Activated T-cell treated with anti-CD3 and anti-CD28 coated beads, Interleukin-2, amount 50 U/mL, for 72 hours (primary cell): Measurements from ENCODE around the gene PITPNM1. TPM values are rescaled to one million over a fixed set of nuclear protein-coding genes. Genes with fewer than 3 reads are reported as not detected.

ENCODE experiments used
- ATAC-seq, 2 donors: fragments of 150-1000 bp; cut with Tn5 transposase; replicated peaks in 1 of 2; 2 replicates each; pipeline ENCODE4 v1.10.0; 2021; ENCODE audit warnings: moderate library complexity in 2 of 2, mild to moderate bottlenecking in 1 of 2
- DNase-seq, 2 donors: peaks; one replicate each; pipeline ENCODE4 v3.0.0; 2021 to 2022; ENCODE audit warnings: mixed read lengths in 1 of 2
- H3K27ac Mint-ChIP-seq: one replicate; pipeline ENCODE4 v1.8.0; 2022; ENCODE audit warnings: mild to moderate bottlenecking, moderate library complexity, mixed read lengths
- H3K27me3 Mint-ChIP-seq: one replicate; pipeline ENCODE4 v1.8.0; 2022; ENCODE audit warnings: low read depth, mixed read lengths
- H3K36me3 Mint-ChIP-seq, 2 donors: one replicate each; pipeline ENCODE4 v1.8.0; 2022; ENCODE audit warnings: mixed read lengths in 2 of 2, mild to moderate bottlenecking in 1 of 2; ENCODE audit not compliant: insufficient read depth in 2 of 2
- H3K4me1 Mint-ChIP-seq: one replicate; pipeline ENCODE4 v1.8.0; 2022; ENCODE audit warnings: low read depth, mixed read lengths
- H3K4me3 Mint-ChIP-seq, 2 donors: one replicate each; pipeline ENCODE4 v1.8.0; 2022; ENCODE audit warnings: mild to moderate bottlenecking in 2 of 2, mixed read lengths in 2 of 2, moderate library complexity in 2 of 2
- H3K9me3 Mint-ChIP-seq, 2 donors: one replicate each; pipeline ENCODE4 v1.8.0; 2022; ENCODE audit warnings: mixed read lengths in 2 of 2
- total RNA-seq, 2 donors: library from RNA; stranded (reverse); gene quantifications; one replicate each; pipeline ENCODE4 v1.2.3, GENCODE V29; 2022

Gene PITPNM1
- total RNA-seq, 2 donors from 2014 or later: 94.3 to 118 TPM

GRCh38 chr11:67505605-67506396, 638 bp upstream of the PITPNM1 start:
- Mint-ChIP-seq H3K36me3 (peaks cover 6 to 9% of the 10 kb centered on the region in 2 donors), H3K9me3 (no peaks in the 10 kb centered on the region), H3K4me1 (peaks cover 45% of the 10 kb centered on the region), H3K27ac (peak overlapping the region; percentile 95), H3K27me3 (peaks cover 3% of the 10 kb centered on the region), H3K4me3 (peak overlapping the region; percentile 91 to 99)
- DNase-seq: peak; percentile 95 to 96
- peak; percentile 60 to 65 for ATAC-seq

- H3K4me1 Mint-ChIP-seq: peaks cover 48% of the 10 kb centered on the region
- no peaks in the 10 kb centered on the region for H3K27me3 Mint-ChIP-seq
- H3K9me3 Mint-ChIP-seq: peaks cover 0 to 2% of the 10 kb centered on the region in 2 donors
- peaks cover 12 to 13% of the 10 kb centered on the region in 2 donors for H3K36me3 Mint-ChIP-seq
- peak overlapping the region; percentile 76 for H3K27ac Mint-ChIP-seq
- H3K4me3 Mint-ChIP-seq: peak overlapping the region; percentile 91 to 99
- DNase-seq (peak; percentile 39 to 59), ATAC-seq (no peak)
Observed at GRCh38 chr11:67504005-67504949, 886 bp downstream of the PITPNM1 start.

- ATAC-seq (no peak), DNase-seq (no peak)
- Mint-ChIP-seq H3K4me3 (peak overlapping the region; percentile 57 to 80), H3K36me3 (peaks cover 12 to 13% of the 10 kb centered on the region in 2 donors), H3K27me3 (no peaks in the 10 kb centered on the region), H3K4me1 (peaks cover 41% of the 10 kb centered on the region), H3K9me3 (peaks cover 0 to 2% of the 10 kb centered on the region in 2 donors), H3K27ac (peak overlapping the region; percentile 20)
Observed at GRCh38 chr11:67503119-67504004, 1.8 kb downstream of the PITPNM1 start.

GRCh38 chr11:67502328-67502979, 2.7 kb downstream of the PITPNM1 start:
- ATAC-seq (no peak), DNase-seq (no peak)
- Mint-ChIP-seq H3K27me3 (no peaks in the 10 kb centered on the region), H3K27ac (peak overlapping the region; percentile 20), H3K4me1 (peaks cover 39% of the 10 kb centered on the region), H3K4me3 (peak overlapping the region; percentile 57 to 80), H3K9me3 (peaks cover 0 to 2% of the 10 kb centered on the region in 2 donors), H3K36me3 (peaks cover 13 to 14% of the 10 kb centered on the region in 2 donors)

- ATAC-seq (no peak), DNase-seq (no peak)
- peaks cover 33% of the 10 kb centered on the region for H3K4me1 Mint-ChIP-seq
- no peak overlapping the region for H3K4me3 Mint-ChIP-seq
- H3K36me3 Mint-ChIP-seq: peaks cover 13 to 14% of the 10 kb centered on the region in 2 donors
- no peaks in the 10 kb centered on the region for H3K27me3 Mint-ChIP-seq
- no peak overlapping the region for H3K27ac Mint-ChIP-seq
- peaks cover 0 to 2% of the 10 kb centered on the region in 2 donors for H3K9me3 Mint-ChIP-seq
Observed at GRCh38 chr11:67501854-67502253, 3.3 kb downstream of the PITPNM1 start.

- Mint-ChIP-seq H3K36me3 (peaks cover 14% of the 10 kb centered on the region in 2 donors), H3K27ac (peak overlapping the region; percentile 77), H3K4me1 (peaks cover 25% of the 10 kb centered on the region), H3K9me3 (peaks cover 0 to 2% of the 10 kb centered on the region in 2 donors), H3K27me3 (no peaks in the 10 kb centered on the region), H3K4me3 (no peak overlapping the region)
- DNase-seq: no peak
- ATAC-seq: no peak
Observed at GRCh38 chr11:67500831-67501715, 4.1 kb downstream of the PITPNM1 start.

GRCh38 chr11:67500484-67500821, 4.7 kb downstream of the PITPNM1 start:
- Mint-ChIP-seq H3K4me1 (peaks cover 19% of the 10 kb centered on the region), H3K27ac (peak overlapping the region; percentile 77), H3K27me3 (no peaks in the 10 kb centered on the region), H3K9me3 (peaks cover 0 to 2% of the 10 kb centered on the region in 2 donors), H3K4me3 (no peak overlapping the region), H3K36me3 (peaks cover 14 to 16% of the 10 kb centered on the region in 2 donors)
- ATAC-seq (no peak), DNase-seq (no peak)

- Mint-ChIP-seq H3K4me1 (peaks cover 19% of the 10 kb centered on the region), H3K4me3 (no peak overlapping the region), H3K27ac (no peak overlapping the region), H3K36me3 (peaks cover 14 to 16% of the 10 kb centered on the region in 2 donors), H3K9me3 (peaks cover 0 to 2% of the 10 kb centered on the region in 2 donors), H3K27me3 (no peaks in the 10 kb centered on the region)
- ATAC-seq (no peak), DNase-seq (no peak)
Observed at GRCh38 chr11:67499808-67500483, 5.2 kb downstream of the PITPNM1 start.

GRCh38 chr11:67498544-67498972, 6.6 kb downstream of the PITPNM1 start:
- no peak overlapping the region for H3K27ac Mint-ChIP-seq
- no peak for DNase-seq
- H3K9me3 Mint-ChIP-seq: peaks cover 0 to 2% of the 10 kb centered on the region in 2 donors

GRCh38 chr11:67497656-67498291, 7.4 kb downstream of the PITPNM1 start:
- Mint-ChIP-seq H3K27me3 (no peaks in the 10 kb centered on the region), H3K27ac (peak overlapping the region; percentile 24), H3K4me1 (peaks cover 13% of the 10 kb centered on the region), H3K4me3 (no peak overlapping the region), H3K36me3 (peaks cover 8 to 15% of the 10 kb centered on the region in 2 donors), H3K9me3 (peaks cover 0 to 2% of the 10 kb centered on the region in 2 donors)
- DNase-seq (no peak), ATAC-seq (peak in 1 of 2 donors; percentile 10)

More at GRCh38 chr11:67498544-67498972, 6.6 kb downstream of the PITPNM1 start:
- Mint-ChIP-seq H3K4me3 (no peak overlapping the region), H3K4me1 (peaks cover 19% of the 10 kb centered on the region), H3K36me3 (peaks cover 12 to 17% of the 10 kb centered on the region in 2 donors), H3K27me3 (no peaks in the 10 kb centered on the region)
- ATAC-seq: no peak
